Common myeloid progenitor, CD34-positive (primary cell): Measurements from ENCODE around the gene ABHD12.
A peak's percentile ranks its signal among the peaks of the same experiment; 100 is the strongest.

ENCODE experiments used
- CTCF ChIA-PET: fragments of 350-600 bp; sonication (Branson Sonifier 250); formaldehyde crosslinking; loops from one replicate; lab custom pipeline; 2021; ENCODE audit warnings: antibody characterized with exemption; lab: Charles Lee
- POLR2A ChIA-PET: fragments of 350-600 bp; sonication (Branson Sonifier 250); formaldehyde crosslinking; loops from one replicate; lab custom pipeline; 2021; ENCODE audit warnings: antibody characterized with exemption; lab: Charles Lee
- DNase-seq, 3 donors: peaks; one replicate each; pipeline versions ENCODE4 v3.0.0 to v3.0.0-alpha.2; 2013
- H3K27ac ChIP-seq, 2 experiments: 1 replicate in 1 of 2; 2 replicates in 1 of 2; pipeline ENCODE4 v1.7.0; 2013; ENCODE audit warnings: inconsistent platforms in 2 of 2, low read length in 2 of 2, mild to moderate bottlenecking in 2 of 2, low read depth in 1 of 2, moderate library complexity in 1 of 2; ENCODE audit not compliant: severe bottlenecking in 2 of 2, insufficient read depth in 1 of 2, poor library complexity in 1 of 2
- H3K27me3 ChIP-seq, 5 experiments: replicated peaks in 2 of 5; 1 replicate in 3 of 5; 2 replicates in 2 of 5; pipeline versions ENCODE4 v1.6.1 to v1.7.0; 2013; ENCODE audit warnings: low read length in 4 of 5, mild to moderate bottlenecking in 2 of 5, moderate library complexity in 2 of 5, inconsistent platforms in 1 of 5; ENCODE audit not compliant: insufficient read depth in 5 of 5, control insufficient read depth in 4 of 5
- H3K36me3 ChIP-seq, 4 experiments: 1 replicate in 2 of 4; 2 replicates in 2 of 4; pipeline versions ENCODE4 v1.6.1 to v1.7.0; 2013; ENCODE audit warnings: low read length in 3 of 4, control low read depth in 1 of 4, mild to moderate bottlenecking in 1 of 4; ENCODE audit not compliant: control insufficient read depth in 4 of 4, insufficient read depth in 4 of 4
- H3K4me1 ChIP-seq, 4 experiments: 1 replicate in 3 of 4; 2 replicates in 1 of 4; pipeline versions ENCODE4 v1.6.1 to v1.7.1; 2013; ENCODE audit warnings: low read length in 3 of 4, mild to moderate bottlenecking in 3 of 4, control low read depth in 1 of 4, inconsistent platforms in 1 of 4, moderate library complexity in 1 of 4; ENCODE audit not compliant: control insufficient read depth in 4 of 4, insufficient read depth in 4 of 4; ENCODE audit errors: control extremely low read depth in 1 of 4
- H3K4me3 ChIP-seq, 7 experiments: 1 replicate in 4 of 7; 2 replicates in 3 of 7; pipeline versions ENCODE4 v1.5.1 to v1.7.0; 2013; ENCODE audit warnings: mild to moderate bottlenecking in 7 of 7, low read length in 6 of 7, moderate library complexity in 6 of 7, inconsistent platforms in 2 of 7, low read depth in 2 of 7, control low read depth in 1 of 7; ENCODE audit not compliant: insufficient read depth in 4 of 7, control insufficient read depth in 1 of 7; ENCODE audit errors: extremely low read depth in 1 of 7
- H3K9me3 ChIP-seq, 5 experiments: 1 replicate in 4 of 5; 2 replicates in 1 of 5; pipeline versions ENCODE4 v1.6.1 to v1.7.1; 2013; ENCODE audit warnings: low read length in 4 of 5, mild to moderate bottlenecking in 2 of 5, inconsistent platforms in 1 of 5, low read depth in 1 of 5, moderate library complexity in 1 of 5; ENCODE audit not compliant: control insufficient read depth in 4 of 5, insufficient read depth in 2 of 5; ENCODE audit errors: control extremely low read depth in 1 of 5
- WGBS: methylation state at CpG from one replicate; pipeline ENCODE4 v1.1.5; 2013; ENCODE audit not compliant: insufficient coverage; 5-methylcytosine and 5-hydroxymethylcytosine counted together

The ABHD12 gene

GRCh38 chr20:25294459-25295385 lies 95.9 kb downstream of the ABHD12 start:
- CTCF ChIA-PET = interaction anchor here (0.9 to 5.0 kb wide), 16 partner anchors 12 to 300 kb away, joined by 3 to 78 read pairs (median 4); partner anchors contain the start of genes GINS1 and PYGB
- Histone ChIP-seq H3K9me3 (no peaks in the 10 kb centered on the region), H3K4me3 (no peak overlapping the region), H3K36me3 (peaks cover 6 to 56% (median 40%) of the 10 kb centered on the region in 4 experiments), H3K27ac (no peak overlapping the region), H3K27me3 (no peaks in the 10 kb centered on the region), H3K4me1 (peaks cover 0 to 4% (median 2%) of the 10 kb centered on the region in 4 experiments)
- 64% methylated on average over 22 of the region's 22 CpGs for WGBS
- DNase-seq = peak; percentile 71 to 86 (median 86)
- POLR2A ChIA-PET = no interaction called here

- POLR2A ChIA-PET = no interaction called here
These were observed 96.7 kb downstream of the ABHD12 start for GRCh38 chr20:25293910-25294458.

GRCh38 chr20:25293507-25293906 lies 97.1 kb downstream of the ABHD12 start:
- Histone ChIP-seq H3K36me3 (peaks cover 4 to 54% (median 46%) of the 10 kb centered on the region in 4 experiments), H3K9me3 (no peaks in the 10 kb centered on the region), H3K27me3 (no peaks in the 10 kb centered on the region), H3K27ac (no peak overlapping the region), H3K4me3 (no peak overlapping the region), H3K4me1 (peaks cover 0 to 4% (median 2%) of the 10 kb centered on the region in 4 experiments)
- WGBS = 93% methylated on average over 10 of the region's 10 CpGs
- DNase-seq = no peak
- CTCF ChIA-PET = interaction anchor here (0.9 to 5.0 kb wide), 10 partner anchors 14 to 149 kb away, joined by 3 to 78 read pairs (median 4); no protein-coding TSS in a partner anchor
- POLR2A ChIA-PET = no interaction called here

More at GRCh38 chr20:25293910-25294458, 96.7 kb downstream of the ABHD12 start:
- no peak overlapping the region for H3K27ac ChIP-seq
- CTCF ChIA-PET = interaction anchor here (0.9 to 5.0 kb wide), 12 partner anchors 13 to 149 kb away, joined by 3 to 78 read pairs (median 4); partner anchors contain the start of gene GINS1
- H3K4me3 ChIP-seq = no peak overlapping the region
- no peaks in the 10 kb centered on the region for H3K9me3 ChIP-seq
- 96% methylated on average over 12 of the region's 13 CpGs for WGBS
- H3K36me3 ChIP-seq = peaks cover 6 to 53% (median 43%) of the 10 kb centered on the region in 4 experiments
- no peaks in the 10 kb centered on the region for H3K27me3 ChIP-seq
- H3K4me1 ChIP-seq = peaks cover 0 to 4% (median 2%) of the 10 kb centered on the region in 4 experiments
- DNase-seq = no peak

- Histone ChIP-seq H3K4me3 (no peak overlapping the region), H3K27me3 (no peaks in the 10 kb centered on the region), H3K27ac (no peak overlapping the region), H3K9me3 (no peaks in the 10 kb centered on the region), H3K4me1 (peaks cover 0 to 4% (median 2%) of the 10 kb centered on the region in 4 experiments), H3K36me3 (peaks cover 4 to 58% (median 47%) of the 10 kb centered on the region in 4 experiments)
- CTCF ChIA-PET = interaction anchor here (1.4 to 5.0 kb wide), 3 partner anchors 30 to 106 kb away, joined by 3 to 78 read pairs (median 4); no protein-coding TSS in a partner anchor
- DNase-seq = no peak
- POLR2A ChIA-PET = no interaction called here
- WGBS = 97% methylated on average over 34 of the region's 35 CpGs
These were observed 98.3 kb downstream of the ABHD12 start for GRCh38 chr20:25292176-25292891.

- Histone ChIP-seq H3K27me3 (no peaks in the 10 kb centered on the region), H3K4me1 (peaks cover 0 to 4% (median 2%) of the 10 kb centered on the region in 4 experiments), H3K4me3 (no peak overlapping the region), H3K36me3 (peaks cover 4 to 59% (median 50%) of the 10 kb centered on the region in 4 experiments), H3K9me3 (no peaks in the 10 kb centered on the region), H3K27ac (no peak overlapping the region)
- 98% methylated on average over 25 of the region's 26 CpGs for WGBS
- POLR2A ChIA-PET = no interaction called here
- DNase-seq = no peak
- CTCF ChIA-PET = no interaction called here
These were observed 99.1 kb downstream of the ABHD12 start for GRCh38 chr20:25291432-25292133.

- no peak for DNase-seq
- WGBS = 95% methylated on average over 18 of the region's 22 CpGs
- Histone ChIP-seq H3K27me3 (no peaks in the 10 kb centered on the region), H3K4me3 (no peak overlapping the region), H3K36me3 (peaks cover 3 to 58% (median 51%) of the 10 kb centered on the region in 4 experiments), H3K27ac (no peak overlapping the region), H3K9me3 (no peaks in the 10 kb centered on the region), H3K4me1 (peaks cover 0 to 4% (median 2%) of the 10 kb centered on the region in 4 experiments)
- POLR2A ChIA-PET = no interaction called here
- CTCF ChIA-PET = interaction anchor here (1.8 kb wide), 1 partner anchor 108 kb away, joined by 6 read pairs; no protein-coding TSS in a partner anchor
These were observed 99.8 kb downstream of the ABHD12 start for GRCh38 chr20:25290646-25291431.
